Right cardiac atrium (tissue), 5 donors: ENCODE results near the gene AGBL4. TPM values are rescaled to one million over a fixed set of nuclear protein-coding genes. Genes with fewer than 3 reads are reported as not detected.
"Not testable (repeated sequence)": the region's sequence is repeated elsewhere in the genome, so short reads cannot be mapped to it uniquely, and the experiment has no call there.

Experiments
- ATAC-seq, 2 donors: fragments of 200-7000 bp; cut with Tn5 transposase; one replicate each; pipeline versions ENCODE4 v1.8.0 to v1.9.1; 2020; ENCODE audit warnings: moderate library complexity in 2 of 2, mild to moderate bottlenecking in 1 of 2
- DNase-seq, 3 donors: peaks; one replicate each; pipeline ENCODE4 v3.0.0-alpha.2; 2020
- H3K27ac ChIP-seq: one replicate; pipeline ENCODE4 v1.5.1; 2013; ENCODE audit warnings: mild to moderate bottlenecking, low read length, control low read depth, moderate library complexity
- H3K27me3 ChIP-seq: one replicate; pipeline ENCODE4 v1.6.1; 2013; ENCODE audit not compliant: control insufficient read depth, insufficient read depth
- H3K4me1 ChIP-seq: one replicate; pipeline ENCODE4 v1.6.1; 2013; ENCODE audit warnings: low read length; ENCODE audit not compliant: control insufficient read depth, insufficient read depth
- H3K4me3 ChIP-seq: one replicate; pipeline ENCODE4 v1.5.1; 2013; ENCODE audit warnings: low read length, control low read depth
- H3K9me3 ChIP-seq: one replicate; pipeline ENCODE4 v1.6.1; 2013; ENCODE audit warnings: low read length; ENCODE audit not compliant: control insufficient read depth
- WGBS: extraction: QIAGEN DNeasy Blood & Tissue Kit; methylation state at CpG from one replicate; pipeline ENCODE4 v1.1.7; 2013; 5-methylcytosine and 5-hydroxymethylcytosine counted together
- intact Hi-C, 4 donors: fragments of 100-400 bp; cut with DNase I; formaldehyde crosslinking; loops; one replicate each; pipeline versions ENCODE4 v1.11.0 to v1.14.0; 2022 to 2023
- polyA plus RNA-seq: library from polyadenylated mRNA; stranded (reverse); fragments of 200-250 nt; gene quantifications from one replicate; pipeline ENCODE4 v1.2.3, GENCODE V29; 2013
- total RNA-seq, 4 donors: library from RNA; stranded (reverse); fragmentation: NEBNext Ultra II Directional; extraction: Animal tissue kit (Norgen Biotek cat#: 25700); gene quantifications; one replicate each; pipeline ENCODE4 v1.2.1, GENCODE V29; 2021
- donor health status: healthy with polysubstance abuse.
- donor health status: DM: no; HTN: yes; CAD: no.
- donor health status: DM: no; HTN: no; CAD: no.
- donor health status: DM: no; HTN: yes; CAD: no; lungs with severe emphysema.
- donor health status: DM: yes; HTN: yes; CAD: no.

AGBL4 gene
- total and polyA plus RNA-seq, 5 donors = 1.1 to 4.3 (median 4.0) TPM

- DNase-seq (no peak), ATAC-seq (no peak)
- no peaks in the 10 kb centered on the region for H3K9me3 ChIP-seq
- H3K27ac ChIP-seq = no peak overlapping the region
- no peaks in the 10 kb centered on the region for H3K27me3 ChIP-seq
- intact Hi-C loops = no loop called here
- WGBS = 74% methylated on average over 2 of the region's 2 CpGs
- H3K4me3 ChIP-seq = no peak overlapping the region
- no peaks in the 10 kb centered on the region for H3K4me1 ChIP-seq
Observed at GRCh38 chr1:49346767-49347349, 676.9 kb downstream of the AGBL4 start.

DNA sequence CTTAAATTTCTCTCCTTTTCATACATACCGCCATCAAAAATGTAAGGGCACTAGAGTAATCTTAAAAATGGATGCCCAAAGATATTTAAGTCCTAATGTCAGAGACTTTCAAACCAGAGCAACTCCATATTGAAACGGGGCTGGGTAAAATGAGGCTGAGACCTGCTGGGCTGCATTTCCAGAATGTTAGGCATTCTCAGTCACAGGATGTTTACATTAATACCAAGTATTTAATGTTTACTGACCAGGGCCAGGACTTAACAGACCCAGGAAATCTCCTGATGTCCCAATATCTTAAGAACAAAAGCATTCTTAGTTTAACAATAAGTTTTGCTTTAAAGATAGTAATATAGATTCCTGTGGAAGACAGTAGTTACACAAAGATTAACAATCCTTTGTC lies 683.2 kb downstream of the AGBL4 start:
- no peak for DNase-seq
- ATAC-seq = no peak
- Histone ChIP-seq H3K27me3 (no peaks in the 10 kb centered on the region), H3K27ac (no peak overlapping the region), H3K9me3 (no peaks in the 10 kb centered on the region), H3K4me1 (no peaks in the 10 kb centered on the region), H3K4me3 (no peak overlapping the region)
- intact Hi-C loops = no loop called here
- 87% methylated on average over 2 of the region's 2 CpGs for WGBS

DNA sequence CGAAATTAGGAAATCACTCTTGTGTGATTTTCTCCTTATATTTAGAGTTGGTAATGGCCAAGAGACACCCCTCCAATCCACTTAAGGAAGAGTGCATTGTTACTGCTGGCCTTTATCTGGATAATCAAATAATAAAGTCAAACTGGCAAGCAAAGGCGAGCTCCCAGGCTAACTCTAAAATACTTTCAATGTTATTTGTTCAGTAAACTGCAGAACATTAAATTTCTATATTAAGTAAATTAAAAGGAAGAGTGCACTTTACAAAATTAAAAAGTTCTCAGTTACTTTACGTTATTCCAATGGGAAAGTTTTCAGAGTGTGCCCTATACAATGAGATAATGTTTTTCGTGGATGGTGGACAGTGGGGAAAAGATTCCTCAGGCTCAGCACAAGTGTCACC lies 684.7 kb downstream of the AGBL4 start:
- H3K9me3 ChIP-seq = no peaks in the 10 kb centered on the region
- intact Hi-C loops = no loop called here
- ATAC-seq = no peak
- H3K27me3 ChIP-seq = no peaks in the 10 kb centered on the region
- DNase-seq = no peak
- WGBS = 74% methylated on average over 4 of the region's 4 CpGs
- no peaks in the 10 kb centered on the region for H3K4me1 ChIP-seq
- no peak overlapping the region for H3K4me3 ChIP-seq
- H3K27ac ChIP-seq = no peak overlapping the region

- H3K4me1 ChIP-seq = no peaks in the 10 kb centered on the region
- no peak overlapping the region for H3K27ac ChIP-seq
- intact Hi-C loops = no loop called here
- DNase-seq (no peak), ATAC-seq (no peak)
- H3K9me3 ChIP-seq = no peaks in the 10 kb centered on the region
- H3K4me3 ChIP-seq = no peak overlapping the region
- no peaks in the 10 kb centered on the region for H3K27me3 ChIP-seq
- 96% methylated on average over 1 of the region's 1 CpG for WGBS
Observed at GRCh38 chr1:49337251-49337650, 686.5 kb downstream of the AGBL4 start.

GRCh38 chr1:49333906-49334305 lies 689.8 kb downstream of the AGBL4 start:
- WGBS = 24% methylated on average over 2 of the region's 2 CpGs
- ATAC-seq = no peak

DNA sequence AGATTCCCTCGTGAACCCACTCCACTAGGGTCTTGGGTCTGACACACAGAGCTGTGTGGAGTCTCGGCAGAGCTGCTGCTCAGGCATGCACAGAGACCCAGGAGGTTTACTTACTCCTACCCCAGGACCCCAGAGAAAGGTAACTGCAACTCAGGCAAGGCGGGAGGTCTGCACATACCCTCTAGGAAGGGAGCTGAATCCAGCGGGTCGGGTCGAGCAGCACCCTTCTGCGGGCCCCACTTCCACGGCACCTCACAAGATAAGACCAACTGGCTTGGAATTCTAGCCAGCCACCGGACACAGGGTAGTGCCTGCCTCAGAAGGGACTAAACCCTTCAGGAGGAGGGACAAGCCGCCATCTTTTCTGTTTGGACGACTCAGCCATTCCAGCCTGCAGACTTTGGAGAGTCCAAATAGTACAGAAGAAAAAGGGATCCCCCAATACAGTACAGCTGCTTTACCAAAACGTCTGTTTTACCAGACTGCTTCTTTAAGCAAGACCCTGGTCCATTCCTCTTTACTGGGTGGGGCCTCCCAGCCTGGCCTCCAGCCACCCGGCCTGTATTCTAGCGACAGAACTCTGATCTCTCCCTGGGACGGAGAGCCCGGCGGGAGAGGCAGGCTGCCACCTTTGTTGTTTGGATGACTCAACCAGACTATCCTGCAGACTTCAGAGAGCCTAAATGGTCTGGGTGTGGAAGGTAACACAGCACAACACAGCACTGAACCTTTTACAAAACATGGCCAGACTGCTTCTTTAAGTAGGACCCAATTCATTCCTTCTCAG lies 692.5 kb downstream of the AGBL4 start:
- no peak for ATAC-seq
- H3K27ac ChIP-seq = no peak overlapping the region
- H3K4me3 ChIP-seq = no peak overlapping the region
- intact Hi-C loops = no loop called here
- no peaks in the 10 kb centered on the region for H3K9me3 ChIP-seq
- DNase-seq = no peak
- 85% methylated on average over 17 of the region's 17 CpGs for WGBS
- no peaks in the 10 kb centered on the region for H3K27me3 ChIP-seq
- no peaks in the 10 kb centered on the region for H3K4me1 ChIP-seq

More at GRCh38 chr1:49333906-49334305, 689.8 kb downstream of the AGBL4 start:
- Histone ChIP-seq H3K27me3 (no peaks in the 10 kb centered on the region), H3K4me3 (no peak overlapping the region), H3K4me1 (no peaks in the 10 kb centered on the region), H3K9me3 (no peaks in the 10 kb centered on the region), H3K27ac (no peak overlapping the region)
- intact Hi-C loops = no loop called here
- DNase-seq = no peak

GRCh38 chr1:49323925-49324540 lies 699.7 kb downstream of the AGBL4 start:
- Histone ChIP-seq H3K27ac (no peak overlapping the region), H3K27me3 (no peaks in the 10 kb centered on the region), H3K4me3 (no peak overlapping the region), H3K9me3 (no peaks in the 10 kb centered on the region), H3K4me1 (no peaks in the 10 kb centered on the region)
- ATAC-seq = no peak
- intact Hi-C loops = no loop called here
- WGBS = 88% methylated on average over 2 of the region's 2 CpGs
- DNase-seq = no peak

GRCh38 chr1:49320493-49320892 lies 703.3 kb downstream of the AGBL4 start:
- H3K4me3 ChIP-seq, ATAC-seq, H3K27ac ChIP-seq, H3K9me3 ChIP-seq, H3K4me1 ChIP-seq, H3K27me3 ChIP-seq, intact Hi-C loops, DNase-seq: not testable (repeated sequence)
- 87% methylated on average over 2 of the region's 2 CpGs for WGBS

DNA sequence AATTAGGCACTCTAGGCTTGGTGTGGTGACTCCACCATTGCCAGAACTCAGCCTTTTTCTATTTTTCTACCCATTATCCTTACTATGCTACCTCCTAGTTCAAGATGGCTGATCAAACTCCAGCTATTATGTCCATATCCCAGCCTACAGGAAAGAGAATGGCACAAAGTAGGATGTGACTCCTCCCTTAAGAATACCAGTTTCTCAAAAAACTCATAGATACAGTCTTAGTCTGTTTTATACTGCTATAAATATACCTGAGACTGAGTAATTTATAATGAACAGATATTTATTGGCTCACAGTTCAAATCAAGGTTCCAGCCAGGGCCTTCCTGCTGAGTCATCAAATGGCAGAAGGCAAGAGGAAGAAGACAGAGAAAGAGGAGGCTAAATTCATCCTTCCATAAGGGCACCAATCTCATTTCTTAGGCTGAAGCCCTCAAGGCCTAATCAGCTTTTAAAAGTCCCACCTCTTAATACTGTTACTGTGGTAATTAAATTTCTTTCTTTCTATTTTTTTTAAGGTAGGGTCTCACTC lies 704.3 kb downstream of the AGBL4 start:
- Histone ChIP-seq H3K27ac (no peak overlapping the region), H3K4me1 (no peaks in the 10 kb centered on the region), H3K27me3 (no peaks in the 10 kb centered on the region), H3K9me3 (no peaks in the 10 kb centered on the region), H3K4me3 (no peak overlapping the region)
- no peak for ATAC-seq
- no peak for DNase-seq
- intact Hi-C loops = no loop called here

DNA sequence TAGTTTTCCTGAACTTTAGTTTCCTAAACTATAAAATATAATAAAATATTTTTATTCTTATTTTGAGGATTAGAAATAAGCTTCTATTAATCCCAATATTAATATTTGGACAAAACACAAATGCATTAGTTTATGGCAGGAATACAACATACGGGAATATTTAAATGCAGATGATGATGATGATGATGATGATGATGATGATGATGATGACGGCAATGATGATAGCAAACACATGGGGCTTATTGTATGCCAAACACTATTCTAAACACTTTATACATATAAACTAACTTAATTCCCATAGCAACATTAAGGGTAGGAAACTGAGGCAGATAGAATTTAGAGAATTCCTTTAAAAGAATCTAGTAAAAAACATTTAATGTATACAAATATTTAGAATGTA lies 705.5 kb downstream of the AGBL4 start:
- intact Hi-C loops = no loop called here
- no peak for ATAC-seq

DNA sequence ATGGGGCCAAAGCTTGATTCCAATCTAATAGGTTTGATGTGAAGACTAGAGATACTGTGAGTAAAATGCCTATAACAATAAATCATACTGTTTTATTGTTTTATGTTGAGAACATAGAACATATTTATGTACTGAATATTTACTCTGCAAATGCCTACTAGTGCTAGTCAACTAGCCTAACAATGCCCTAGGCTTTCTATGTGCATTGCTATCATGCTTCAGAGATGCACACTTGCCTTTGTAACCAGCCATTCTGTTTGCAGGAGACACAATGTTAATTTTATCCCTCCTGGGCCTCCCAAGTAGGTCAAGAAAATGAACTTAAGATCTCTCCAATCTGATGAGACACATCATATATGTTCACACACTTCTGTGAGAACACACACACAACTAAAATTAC lies 716.3 kb downstream of the AGBL4 start:
- no peak for ATAC-seq
- intact Hi-C loops = no loop called here

More for the DNA sequence above, 705.5 kb downstream of the AGBL4 start:
- Histone ChIP-seq H3K27ac (no peak overlapping the region), H3K4me3 (no peak overlapping the region), H3K27me3 (no peaks in the 10 kb centered on the region), H3K4me1 (no peaks in the 10 kb centered on the region), H3K9me3 (no peaks in the 10 kb centered on the region)
- 87% methylated on average over 2 of the region's 2 CpGs for WGBS
- DNase-seq = no peak

More for the DNA sequence above, 716.3 kb downstream of the AGBL4 start:
- H3K27me3 ChIP-seq = no peaks in the 10 kb centered on the region
- H3K27ac ChIP-seq = no peak overlapping the region
- no peak for DNase-seq
- no peak overlapping the region for H3K4me3 ChIP-seq
- H3K9me3 ChIP-seq = no peaks in the 10 kb centered on the region
- no peaks in the 10 kb centered on the region for H3K4me1 ChIP-seq
